Choroid plexus epithelial cell (primary cell): Measurements from ENCODE around the gene SRC.
"Not testable (repeated sequence)": the region's sequence is repeated elsewhere in the genome, so short reads cannot be mapped to it uniquely, and the experiment has no call there.

Source experiments
- DNase-seq: peaks from one replicate; pipeline ENCODE4 v3.0.0-alpha.2; 2010; ENCODE audit warnings: low read depth
- H3K4me3 ChIP-seq: 2 replicates; pipeline ENCODE4 v1.5.1; 2011; ENCODE audit warnings: low read depth, mild to moderate bottlenecking, control low read depth, low read length, moderate library complexity
- CTCF ChIP-seq: conservative IDR thresholded peaks from 2 replicates; pipeline ENCODE4 v1.5.1; 2011; ENCODE audit warnings: low read depth, mild to moderate bottlenecking, control low read depth, inconsistent platforms, low read length, moderate library complexity

SRC gene

GRCh38 chr20:37336369-37337207 is 9.4 kb upstream of the SRC start:
- TF ChIP-seq CTCF, result no peak
- H3K4me3 ChIP-seq, result peak overlapping the region; percentile 17
- no peak for DNase-seq

GRCh38 chr20:37337208-37337991 is 8.5 kb upstream of the SRC start:
- no peak for DNase-seq
- no peak overlapping the region for H3K4me3 ChIP-seq
- no peak for TF ChIP-seq CTCF

GRCh38 chr20:37338380-37338779 is 7.6 kb upstream of the SRC start:
- DNase-seq, H3K4me3 ChIP-seq: not testable (repeated sequence)

GRCh38 chr20:37339208-37339607 is 6.7 kb upstream of the SRC start:
- no peak overlapping the region for H3K4me3 ChIP-seq
- no peak for TF ChIP-seq CTCF
- no peak for DNase-seq

- DNase-seq, H3K4me3 ChIP-seq: not testable (repeated sequence)
Measured at GRCh38 chr20:37339764-37340109, 6.2 kb upstream of the SRC start.

- DNase-seq, result no peak
- H3K4me3 ChIP-seq, result no peak overlapping the region
- no peak for TF ChIP-seq CTCF
Measured at GRCh38 chr20:37340998-37341397, 4.9 kb upstream of the SRC start.

GRCh38 chr20:37341632-37342031 is 4.3 kb upstream of the SRC start:
- no peak for TF ChIP-seq CTCF
- no peak overlapping the region for H3K4me3 ChIP-seq
- no peak for DNase-seq
